Measurements from ENCODE around the gene KRT222.

DNA sequence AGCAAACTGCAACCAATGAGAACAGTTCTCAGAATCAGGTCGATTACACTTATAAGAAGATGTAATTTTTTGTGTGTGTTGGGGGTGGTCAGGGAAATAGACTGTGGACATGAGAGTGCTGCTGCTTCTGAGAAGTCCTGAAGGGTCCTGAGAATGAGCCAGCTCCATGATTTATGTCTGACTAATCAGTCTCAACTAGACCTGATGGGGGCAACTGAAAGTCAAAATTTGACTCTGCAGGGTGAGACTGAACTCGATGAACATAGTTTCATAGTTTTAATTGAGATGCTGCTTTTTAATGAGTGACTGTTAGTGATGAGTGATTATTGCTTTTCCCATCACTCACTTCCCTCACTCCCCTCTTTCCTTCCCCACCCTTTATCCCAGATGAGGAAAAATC, 54.6 kb downstream of the KRT222 start:
- no peak for TF ChIP-seq EZH2 (IDR thresholded peaks at IDR 0.05)
- no peak for TF ChIP-seq POLR2AphosphoS5 (IDR thresholded peaks at IDR 0.05; ENCODE audit: borderline replicate concordance, low read depth, low read length)

Measured in SK-N-MC (cell line).